Lower leg skin (tissue), 3 donors: ENCODE data around the gene KIF1B.

Source experiments
- POLR2A ChIP-seq, 2 donors: fragments of 450-650 bp; IDR thresholded peaks; one replicate each; pipeline ENCODE4 v1.6.1; 2016 to 2017; ENCODE audit warnings: antibody characterized with exemption in 2 of 2, mild to moderate bottlenecking in 1 of 2, moderate library complexity in 1 of 2
- TF ChIP-seq, protein P1 (sequence below), 3 donors: fragments of 450-650 bp; IDR thresholded peaks; one replicate each; pipeline ENCODE4 v1.5.1; 2016; ENCODE audit warnings: antibody characterized with exemption in 3 of 3, mild to moderate bottlenecking in 3 of 3, moderate library complexity in 2 of 3

- TF ChIP-seq, protein P1, sequence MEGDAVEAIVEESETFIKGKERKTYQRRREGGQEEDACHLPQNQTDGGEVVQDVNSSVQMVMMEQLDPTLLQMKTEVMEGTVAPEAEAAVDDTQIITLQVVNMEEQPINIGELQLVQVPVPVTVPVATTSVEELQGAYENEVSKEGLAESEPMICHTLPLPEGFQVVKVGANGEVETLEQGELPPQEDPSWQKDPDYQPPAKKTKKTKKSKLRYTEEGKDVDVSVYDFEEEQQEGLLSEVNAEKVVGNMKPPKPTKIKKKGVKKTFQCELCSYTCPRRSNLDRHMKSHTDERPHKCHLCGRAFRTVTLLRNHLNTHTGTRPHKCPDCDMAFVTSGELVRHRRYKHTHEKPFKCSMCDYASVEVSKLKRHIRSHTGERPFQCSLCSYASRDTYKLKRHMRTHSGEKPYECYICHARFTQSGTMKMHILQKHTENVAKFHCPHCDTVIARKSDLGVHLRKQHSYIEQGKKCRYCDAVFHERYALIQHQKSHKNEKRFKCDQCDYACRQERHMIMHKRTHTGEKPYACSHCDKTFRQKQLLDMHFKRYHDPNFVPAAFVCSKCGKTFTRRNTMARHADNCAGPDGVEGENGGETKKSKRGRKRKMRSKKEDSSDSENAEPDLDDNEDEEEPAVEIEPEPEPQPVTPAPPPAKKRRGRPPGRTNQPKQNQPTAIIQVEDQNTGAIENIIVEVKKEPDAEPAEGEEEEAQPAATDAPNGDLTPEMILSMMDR (IDR thresholded peaks at IDR 0.05), result no peak
- TF ChIP-seq POLR2A (IDR thresholded peaks at IDR 0.05), result no peak
Measured at GRCh38 chr1:10428984-10429383, 218.6 kb downstream of the KIF1B start.
